ENCODE measurements around the gene HMGXB3. TPM values are rescaled to one million over a fixed set of nuclear protein-coding genes. Genes with fewer than 3 reads are reported as not detected.

HMGXB3 gene
- total RNA-seq: 34.8 and 41.1 TPM in 2 replicates

GRCh38 chr5:150000256-150000989, at the start of gene HMGXB3, which contains the start of gene TIGD6:
Gene HMGXB3, plus strand, starts transcription at chr5:150000739. Its CDS starts 4,114 bp downstream, at chr5:150004853.
Gene TIGD6, minus strand, starts transcription at chr5:150000654. Its CDS starts 4,306 bp downstream, at chr5:149996348.

GRCh38 chr5:149960272-149961185, 40.0 kb upstream of the HMGXB3 start, which contains the start of gene SLC26A2:
Gene SLC26A2, plus strand, starts transcription at chr5:149960758. Its CDS starts 16,895 bp downstream, at chr5:149977653.

GRCh38 chr5:150085950-150086715, 85.6 kb downstream of the HMGXB3 start, which contains the start of gene CSF1R:
Gene CSF1R, minus strand, starts transcription at chr5:150086554. Its CDS starts 127 bp downstream, at chr5:150086427.

Other genes with a start within 250 kb of the HMGXB3 start
- gene PDE6A, start 55.9 kb upstream of the HMGXB3 start, total RNA-seq: 0.05 TPM in 1 of 2 replicates, not detected in the other
- gene SLC26A2, start 40.0 kb upstream of the HMGXB3 start, total RNA-seq: 18.3 and 22.1 TPM in 2 replicates
- gene TIGD6, start 85 bp upstream of the HMGXB3 start, total RNA-seq: 3.1 and 3.5 TPM in 2 replicates
- not detected in 2 replicates for gene CSF1R, start 85.8 kb downstream of the HMGXB3 start, total RNA-seq
- gene PDGFRB, start 155.1 kb downstream of the HMGXB3 start, total RNA-seq: 0.69 and 1.6 TPM in 2 replicates
- not detected in 2 replicates for gene CDX1, start 166.0 kb downstream of the HMGXB3 start, total RNA-seq
- gene SLC6A7, start 189.3 kb downstream of the HMGXB3 start, total RNA-seq: not detected in 2 replicates